ENCODE results near the gene SLC39A1.
"Not testable (repeated sequence)": the region's sequence is repeated elsewhere in the genome, so short reads cannot be mapped to it uniquely, and the experiment has no call there.

Gene SLC39A1

DNA sequence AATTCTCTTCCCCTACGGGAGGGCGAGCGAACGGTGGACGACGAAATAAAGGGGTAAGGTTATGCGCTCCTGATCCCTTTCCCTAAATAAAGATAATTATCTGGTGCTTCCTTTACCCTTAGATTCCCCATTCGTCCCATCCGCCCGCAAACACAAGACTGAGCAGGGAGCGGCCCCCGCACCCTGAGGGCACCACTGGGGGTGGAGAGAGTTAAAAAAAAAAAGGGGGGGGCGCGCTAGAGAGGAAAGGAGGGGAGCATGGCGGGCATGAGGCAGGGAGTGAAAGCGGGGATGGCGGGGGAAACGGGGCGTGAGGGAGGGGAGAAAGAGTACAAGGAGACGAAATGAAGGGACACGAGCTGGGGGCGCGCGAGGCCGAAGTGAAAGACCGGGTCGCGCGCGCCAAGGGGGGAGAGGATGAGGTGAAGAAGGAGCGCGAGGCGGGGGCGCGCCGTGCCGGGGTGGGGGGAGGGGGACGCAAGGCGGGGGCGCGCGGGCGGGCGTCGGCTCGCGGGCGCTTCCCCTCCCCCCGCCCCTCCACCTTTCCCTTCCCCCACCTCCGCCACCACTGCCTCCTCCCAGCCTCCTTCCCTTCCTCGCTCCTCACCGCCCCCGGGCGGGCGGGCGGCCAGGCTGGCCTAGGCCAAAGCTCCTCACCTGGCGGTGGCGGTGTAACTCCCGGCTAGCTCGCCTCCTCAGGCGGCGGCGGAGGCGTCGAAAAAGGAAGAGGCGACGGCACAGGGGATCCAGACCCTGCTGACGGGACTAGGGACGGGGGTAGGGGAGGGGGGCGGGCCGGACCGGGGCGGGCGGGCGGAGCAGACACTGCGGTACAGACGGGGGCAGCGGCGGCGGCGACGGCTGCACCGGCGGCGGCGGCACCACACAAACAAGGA, 41.0 kb downstream of the SLC39A1 start:
- H3K27ac ChIP-seq (ENCODE audit: low read length): peak overlapping the region; percentile 90
- H3K4me3 ChIP-seq (ENCODE audit: low read length): peak overlapping the region; percentile 94
- H3K4me1 ChIP-seq (ENCODE audit: insufficient read depth, low read length): peaks cover 15% of the 10 kb centered on the region
- H3K27me3 ChIP-seq (ENCODE audit: insufficient read depth, low read length): no peaks in the 10 kb centered on the region
- no peaks in the 10 kb centered on the region for H3K9me3 ChIP-seq (ENCODE audit: insufficient read depth, low read depth, low read length)
- peaks cover 9% of the 10 kb centered on the region; the same call in 1 of the 2 replicates for H3K36me3 ChIP-seq (ENCODE audit: insufficient read depth, low read depth, low read length)
- H3K9ac ChIP-seq (ENCODE audit: low read depth, low read length): peak overlapping the region; percentile 96

DNA sequence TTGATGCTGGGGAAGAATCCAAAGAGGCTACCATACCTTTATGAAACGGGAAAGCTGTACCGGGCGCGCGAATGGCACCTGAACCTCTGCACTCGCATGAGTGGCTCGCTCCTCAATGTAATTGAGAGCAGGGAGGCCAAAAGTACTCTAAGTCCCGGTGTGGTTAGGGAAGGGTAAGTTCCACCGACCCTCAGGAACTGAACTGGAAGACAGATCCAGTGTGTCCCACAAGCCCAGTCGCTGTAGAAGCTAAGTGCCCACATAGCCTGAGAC, 41.6 kb downstream of the SLC39A1 start:
- Histone ChIP-seq H3K4me1 (ENCODE audit: insufficient read depth, low read length) (peaks cover 15% of the 10 kb centered on the region), H3K9ac (ENCODE audit: low read depth, low read length) (peak overlapping the region; percentile 96), H3K27ac (ENCODE audit: low read length) (peak overlapping the region; percentile 90)

DNA sequence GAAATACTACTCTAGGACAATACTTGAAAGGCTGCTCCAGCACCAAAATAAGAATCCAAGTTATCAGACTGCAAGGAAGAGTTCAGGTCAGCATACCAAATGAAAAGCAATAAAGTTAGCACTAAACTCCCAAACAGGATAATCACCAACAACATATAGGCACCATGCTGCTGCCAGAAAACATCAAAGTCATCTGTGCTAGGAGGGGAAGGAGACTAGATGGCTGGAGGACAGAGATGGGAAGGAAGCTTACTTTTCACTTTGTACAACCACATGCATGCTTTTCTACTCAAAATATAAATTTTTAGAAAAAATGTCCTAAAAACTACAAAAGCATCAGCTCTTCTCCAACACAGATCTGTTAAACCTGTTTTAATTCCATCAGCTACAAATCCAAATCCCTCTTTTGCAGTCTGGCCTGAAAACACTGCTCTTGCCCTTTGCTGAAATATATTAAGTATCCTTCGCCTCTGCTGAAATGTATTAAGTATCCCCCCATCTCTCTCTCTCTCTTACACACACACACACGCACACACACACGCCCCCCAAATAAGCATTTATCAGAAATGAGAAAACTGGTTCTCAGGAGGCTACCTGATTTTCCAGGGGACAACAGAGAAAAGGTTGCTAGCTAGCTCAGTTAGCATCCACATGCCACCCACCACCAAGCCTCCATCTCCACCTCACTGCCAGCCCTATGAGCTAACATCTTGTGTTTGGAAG, 42.1 kb downstream of the SLC39A1 start:
- peak overlapping the region; percentile 90 for H3K27ac ChIP-seq (ENCODE audit: low read length)
- no peaks in the 10 kb centered on the region for H3K9me3 ChIP-seq (ENCODE audit: insufficient read depth, low read depth, low read length)
- peaks cover 10% of the 10 kb centered on the region; the same call in 1 of the 2 replicates for H3K36me3 ChIP-seq (ENCODE audit: insufficient read depth, low read depth, low read length)
- no peaks in the 10 kb centered on the region for H3K27me3 ChIP-seq (ENCODE audit: insufficient read depth, low read length)
- H3K9ac ChIP-seq (ENCODE audit: low read depth, low read length): peak overlapping the region; percentile 96
- H3K4me1 ChIP-seq (ENCODE audit: insufficient read depth, low read length): peaks cover 15% of the 10 kb centered on the region
- H3K4me3 ChIP-seq (ENCODE audit: low read length): peak overlapping the region; percentile 94

More for the DNA sequence above, 41.6 kb downstream of the SLC39A1 start:
- H3K36me3 ChIP-seq (ENCODE audit: insufficient read depth, low read depth, low read length): peaks cover 9% of the 10 kb centered on the region; the same call in 1 of the 2 replicates
- peak overlapping the region; percentile 94 for H3K4me3 ChIP-seq (ENCODE audit: low read length)
- H3K9me3 ChIP-seq (ENCODE audit: insufficient read depth, low read depth, low read length): no peaks in the 10 kb centered on the region
- no peaks in the 10 kb centered on the region for H3K27me3 ChIP-seq (ENCODE audit: insufficient read depth, low read length)

GRCh38 chr1:153919876-153920852, 43.2 kb downstream of the SLC39A1 start:
- H3K9ac ChIP-seq (ENCODE audit: low read depth, low read length): peak overlapping the region; percentile 96; the same call in 1 of the 2 replicates
- H3K4me1 ChIP-seq (ENCODE audit: insufficient read depth, low read length): peaks cover 15% of the 10 kb centered on the region
- H3K36me3 ChIP-seq (ENCODE audit: insufficient read depth, low read depth, low read length): peaks cover 15% of the 10 kb centered on the region; the same call in 1 of the 2 replicates
- H3K27me3 ChIP-seq (ENCODE audit: insufficient read depth, low read length): no peaks in the 10 kb centered on the region
- peak overlapping the region; percentile 94; the same call in 1 of the 2 replicates for H3K4me3 ChIP-seq (ENCODE audit: low read length)
- H3K27ac ChIP-seq (ENCODE audit: low read length): no peak overlapping the region
- H3K9me3 ChIP-seq (ENCODE audit: insufficient read depth, low read depth, low read length): no peaks in the 10 kb centered on the region

GRCh38 chr1:153916297-153916696, 47.0 kb downstream of the SLC39A1 start:
- H3K27ac ChIP-seq (ENCODE audit: low read length): no peak overlapping the region
- H3K9ac ChIP-seq (ENCODE audit: low read depth, low read length): no peak overlapping the region
- no peaks in the 10 kb centered on the region for H3K27me3 ChIP-seq (ENCODE audit: insufficient read depth, low read length)
- no peak overlapping the region for H3K4me3 ChIP-seq (ENCODE audit: low read length)
- H3K36me3 ChIP-seq (ENCODE audit: insufficient read depth, low read depth, low read length): peaks cover 15% of the 10 kb centered on the region; the same call in 1 of the 2 replicates
- H3K9me3 ChIP-seq (ENCODE audit: insufficient read depth, low read depth, low read length): no peaks in the 10 kb centered on the region
- peaks cover 15% of the 10 kb centered on the region for H3K4me1 ChIP-seq (ENCODE audit: insufficient read depth, low read length)

GRCh38 chr1:153912349-153912748, 51.0 kb downstream of the SLC39A1 start:
- Histone ChIP-seq H3K4me3 (ENCODE audit: low read length) (no peak overlapping the region), H3K36me3 (ENCODE audit: insufficient read depth, low read depth, low read length) (peaks cover 6% of the 10 kb centered on the region; the same call in 1 of the 2 replicates), H3K9me3 (ENCODE audit: insufficient read depth, low read depth, low read length) (no peaks in the 10 kb centered on the region), H3K27ac (ENCODE audit: low read length) (no peak overlapping the region), H3K4me1 (ENCODE audit: insufficient read depth, low read length) (no peaks in the 10 kb centered on the region), H3K9ac (ENCODE audit: low read depth, low read length) (no peak overlapping the region), H3K27me3 (ENCODE audit: insufficient read depth, low read length) (no peaks in the 10 kb centered on the region)

DNA sequence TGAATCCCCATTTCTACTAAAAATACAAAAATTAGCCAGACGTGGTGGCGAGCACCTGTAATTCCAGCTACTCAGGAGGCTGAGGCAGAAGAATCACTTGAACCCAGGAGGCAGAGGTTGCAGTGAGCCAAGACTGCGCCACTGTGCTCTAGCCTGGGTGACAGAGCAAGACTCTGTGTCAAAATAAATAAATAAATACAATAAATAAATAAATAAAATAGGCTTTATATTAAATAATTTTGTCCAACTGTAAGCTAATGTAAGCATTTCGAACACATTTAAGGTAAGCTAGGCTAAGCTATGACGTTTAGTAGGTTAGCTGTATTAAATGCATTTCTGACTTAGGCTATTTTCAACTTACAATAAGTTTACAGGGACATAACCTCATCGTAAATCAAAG, 52.8 kb downstream of the SLC39A1 start:
- H3K9me3 ChIP-seq (ENCODE audit: insufficient read depth, low read depth, low read length); H3K36me3 ChIP-seq (ENCODE audit: insufficient read depth, low read depth, low read length); H3K27me3 ChIP-seq (ENCODE audit: insufficient read depth, low read length); H3K4me1 ChIP-seq (ENCODE audit: insufficient read depth, low read length); H3K9ac ChIP-seq (ENCODE audit: low read depth, low read length); H3K4me3 ChIP-seq (ENCODE audit: low read length); H3K27ac ChIP-seq (ENCODE audit: low read length): not testable (repeated sequence)
